Measurements from ENCODE around the gene HNRNPH3. TPM values are rescaled to one million over a fixed set of nuclear protein-coding genes. Genes with fewer than 3 reads are reported as not detected.

Gene HNRNPH3
- total RNA-seq = 66.5 to 100 TPM (median 73.1 TPM) in 3 replicates
- long read RNA-seq, transcript HNRNPH3-202 (10 exons, 1,332 nt) = minor isoform, 9 of 114 reads
- long read RNA-seq, transcript HNRNPH3-201 (10 exons, 2,339 nt) = major isoform, 40 of 114 reads
- long read RNA-seq, partial matches to known transcripts = 17 of 114 reads
- long read RNA-seq, other reads (novel, unspliced or antisense) = 48 of 114 reads

GRCh38 chr10:68331455-68332258 is at the start of gene HNRNPH3:
Gene HNRNPH3 (plus strand): TSS chr10:68332064. CDS start chr10:68337222, 5,158 bp downstream.
- Mint-ChIP-seq H3K9me3 (ENCODE audit: low read depth) (no peaks in the 10 kb centered on the region), H3K4me1 (ENCODE audit: low read depth) (peaks cover 60% of the 10 kb centered on the region), H3K36me3 (ENCODE audit: low read depth) (peaks cover 2% of the 10 kb centered on the region), H3K27ac (ENCODE audit: unreplicated experiment) (peak within 1 kb of the TSS; percentile 99), H3K27me3 (ENCODE audit: low read depth) (no peaks in the 10 kb centered on the region), H3K4me3 (ENCODE audit: unreplicated experiment) (peak within 1 kb of the TSS; percentile 94)
- DNase-seq (ENCODE audit: low spot score) = peak; percentile 99
- peak; percentile 30 for TF ChIP-seq CTCF (IDR thresholded peaks at IDR 0.05)

- Mint-ChIP-seq H3K4me3 (ENCODE audit: unreplicated experiment) (no peak overlapping the region), H3K27ac (ENCODE audit: unreplicated experiment) (peak overlapping the region; percentile 82), H3K36me3 (ENCODE audit: low read depth) (peaks cover 5% of the 10 kb centered on the region), H3K4me1 (ENCODE audit: low read depth) (peaks cover 17% of the 10 kb centered on the region), H3K9me3 (ENCODE audit: low read depth) (no peaks in the 10 kb centered on the region), H3K27me3 (ENCODE audit: low read depth) (no peaks in the 10 kb centered on the region)
- no peak for DNase-seq (ENCODE audit: low spot score)
- TF ChIP-seq CTCF (IDR thresholded peaks at IDR 0.05) = no peak
Measured at GRCh38 chr10:68284062-68285001, 47.5 kb upstream of the HNRNPH3 start.

- H3K4me3 Mint-ChIP-seq (ENCODE audit: unreplicated experiment) = no peak overlapping the region
- H3K4me1 Mint-ChIP-seq (ENCODE audit: low read depth) = peaks cover 13% of the 10 kb centered on the region
- DNase-seq (ENCODE audit: low spot score) = no peak
- H3K27me3 Mint-ChIP-seq (ENCODE audit: low read depth) = no peaks in the 10 kb centered on the region
- TF ChIP-seq CTCF (IDR thresholded peaks at IDR 0.05) = no peak
- peaks cover 9% of the 10 kb centered on the region for H3K36me3 Mint-ChIP-seq (ENCODE audit: low read depth)
- no peak overlapping the region for H3K27ac Mint-ChIP-seq (ENCODE audit: unreplicated experiment)
- no peaks in the 10 kb centered on the region for H3K9me3 Mint-ChIP-seq (ENCODE audit: low read depth)
Measured at GRCh38 chr10:68288717-68289116, 43.1 kb upstream of the HNRNPH3 start.

- H3K27ac Mint-ChIP-seq (ENCODE audit: unreplicated experiment) = no peak overlapping the region
- no peak overlapping the region for H3K4me3 Mint-ChIP-seq (ENCODE audit: unreplicated experiment)
- H3K9me3 Mint-ChIP-seq (ENCODE audit: low read depth) = no peaks in the 10 kb centered on the region
- H3K36me3 Mint-ChIP-seq (ENCODE audit: low read depth) = peaks cover 9% of the 10 kb centered on the region
- no peaks in the 10 kb centered on the region for H3K27me3 Mint-ChIP-seq (ENCODE audit: low read depth)
- no peak for TF ChIP-seq CTCF (IDR thresholded peaks at IDR 0.05)
- no peak for DNase-seq (ENCODE audit: low spot score)
- no peaks in the 10 kb centered on the region for H3K4me1 Mint-ChIP-seq (ENCODE audit: low read depth)
Measured at GRCh38 chr10:68290736-68291135, 41.1 kb upstream of the HNRNPH3 start.
